ENCODE measurements around the gene PPP6R3. TPM values are rescaled to one million over a fixed set of nuclear protein-coding genes. Genes with fewer than 3 reads are reported as not detected.

The PPP6R3 gene
- total RNA-seq, 1 experiment from 2014 or later: 163 TPM

- Histone ChIP-seq H3K9me3 (ENCODE audit: control insufficient read depth, insufficient read depth, low read depth, low read length) (peaks cover 2% of the 10 kb centered on the region; the same call in 1 of the 2 replicates), H3K27me3 (ENCODE audit: control insufficient read depth, insufficient read depth, low read length) (no peaks in the 10 kb centered on the region), H3K27ac (ENCODE audit: low read length) (no peak overlapping the region), H3K4me1 (ENCODE audit: control insufficient read depth, insufficient read depth, low read length) (no peaks in the 10 kb centered on the region), H3K4me3 (ENCODE audit: low read depth in 2 of 2, low read length in 2 of 2) (no peak overlapping the region), H3K36me3 (ENCODE audit: control insufficient read depth, insufficient read depth, low read length) (peaks cover 3% of the 10 kb centered on the region; the same call in 1 of the 2 replicates)
- no TSS peak for BruUV-seq (replicated peaks)
- no peak for DNase-seq (ENCODE audit: low read depth, low spot score)
- ATAC-seq: no peak
- TF ChIP-seq CTCF (IDR thresholded peaks at IDR 0.05) (no peak), POLR2AphosphoS5 (IDR thresholded peaks at IDR 0.05; ENCODE audit: low read depth, low read length) (no peak), REST (IDR thresholded peaks at IDR 0.05; ENCODE audit: insufficient read depth in 1 of 2, low read depth in 2 of 2, low read length in 1 of 2) (no peak), SIN3A (IDR thresholded peaks at IDR 0.05; ENCODE audit: borderline replicate concordance, insufficient read depth, low read depth, low read length) (no peak), TCF7L2 (IDR thresholded peaks at IDR 0.05; ENCODE audit: low read depth, low read length) (no peak)
- intact Hi-C loops (cut with micrococcal nuclease; ENCODE audit: unreplicated experiment): no loop called here
- CTCF ChIA-PET: no interaction called here
- in situ Hi-C loops (cut with HindIII; ENCODE audit: low pct_unique_long_range_greater_than_20kb, low sequenced_read_pairs): no loop called here
- POLR2A ChIA-PET: no interaction called here
These were observed 36.4 kb upstream of the PPP6R3 start for GRCh38 chr11:68424101-68424632.

- no peak overlapping the region for H3K27ac ChIP-seq (ENCODE audit: low read length)
- BruUV-seq (replicated peaks): no TSS peak
- no peaks in the 10 kb centered on the region for H3K27me3 ChIP-seq (ENCODE audit: control insufficient read depth, insufficient read depth, low read length)
- in situ Hi-C loops (cut with HindIII; ENCODE audit: low pct_unique_long_range_greater_than_20kb, low sequenced_read_pairs): no loop called here
- no peak overlapping the region for H3K4me3 ChIP-seq (ENCODE audit: low read depth in 2 of 2, low read length in 2 of 2)
- DNase-seq (ENCODE audit: low read depth, low spot score) (no peak), ATAC-seq (no peak; the same call in 1 of the 2 replicates)
- H3K4me1 ChIP-seq (ENCODE audit: control insufficient read depth, insufficient read depth, low read length): no peaks in the 10 kb centered on the region
- POLR2A ChIA-PET: no interaction called here
- intact Hi-C loops (cut with micrococcal nuclease; ENCODE audit: unreplicated experiment): no loop called here
- TF ChIP-seq POLR2AphosphoS5 (IDR thresholded peaks at IDR 0.05; ENCODE audit: low read depth, low read length): no peak
- no peak for TF ChIP-seq SIN3A (IDR thresholded peaks at IDR 0.05; ENCODE audit: borderline replicate concordance, insufficient read depth, low read depth, low read length)
- TF ChIP-seq CTCF (IDR thresholded peaks at IDR 0.05): no peak
- no peak for TF ChIP-seq REST (IDR thresholded peaks at IDR 0.05; ENCODE audit: insufficient read depth in 1 of 2, low read depth in 2 of 2, low read length in 1 of 2)
- no peak for TF ChIP-seq TCF7L2 (IDR thresholded peaks at IDR 0.05; ENCODE audit: low read depth, low read length)
- H3K36me3 ChIP-seq (ENCODE audit: control insufficient read depth, insufficient read depth, low read length): peaks cover 8% of the 10 kb centered on the region; the same call in 1 of the 2 replicates
- CTCF ChIA-PET: no interaction called here
- peaks cover 10% of the 10 kb centered on the region; the same call in 1 of the 2 replicates for H3K9me3 ChIP-seq (ENCODE audit: control insufficient read depth, insufficient read depth, low read depth, low read length)
These were observed 35.3 kb upstream of the PPP6R3 start for GRCh38 chr11:68424981-68425865.

All from Panc1 (cell line).